Fibroblast of lung (primary cell): ENCODE results near the gene RFFL. TPM values are rescaled to one million over a fixed set of nuclear protein-coding genes. Genes with fewer than 3 reads are reported as not detected.
A peak's percentile ranks its signal among the peaks of the same experiment; 100 is the strongest.
"Not testable (repeated sequence)": the region's sequence is repeated elsewhere in the genome, so short reads cannot be mapped to it uniquely, and the experiment has no call there.

Source experiments
- DNase-seq, 2 donors: peaks; one replicate each; pipeline versions ENCODE4 v3.0.0 to v3.0.0-alpha.2; 2010; ENCODE audit warnings: low read depth in 2 of 2
- H2AFZ ChIP-seq: 2 replicates; pipeline ENCODE4 v1.5.1; 2012; ENCODE audit warnings: low read length, control low read depth, inconsistent platforms
- H3K27ac ChIP-seq: 2 replicates; pipeline ENCODE4 v1.5.1; 2011; ENCODE audit warnings: low read length, control low read depth; ENCODE audit not compliant: insufficient read depth
- H3K27me3 ChIP-seq: 2 replicates; pipeline ENCODE4 v1.5.1; 2011; ENCODE audit warnings: mild to moderate bottlenecking, low read length; ENCODE audit not compliant: control insufficient read depth, insufficient read depth
- H3K36me3 ChIP-seq: 2 replicates; pipeline ENCODE4 v1.5.1; 2011; ENCODE audit warnings: low read length; ENCODE audit not compliant: control insufficient read depth, insufficient read depth
- H3K4me1 ChIP-seq: 2 replicates; pipeline ENCODE4 v1.5.1; 2011; ENCODE audit warnings: low read length; ENCODE audit not compliant: control insufficient read depth, insufficient read depth; ENCODE audit errors: extremely low read depth
- H3K4me2 ChIP-seq: 2 replicates; pipeline ENCODE4 v1.5.1; 2011; ENCODE audit warnings: low read length, control low read depth; ENCODE audit not compliant: insufficient read depth; ENCODE audit errors: extremely low read depth
- H3K4me3 ChIP-seq, 4 experiments: fragments of 200-600 bp in 1 of 4; sonication (generic) in 1 of 4; replicated peaks in 1 of 4; 2 replicates each; pipeline ENCODE4 v1.5.1; 2011 to 2016; ENCODE audit warnings: low read length in 4 of 4, low read depth in 3 of 4, mild to moderate bottlenecking in 3 of 4, control low read depth in 2 of 4, inconsistent platforms in 1 of 4, mixed read lengths in 1 of 4; ENCODE audit not compliant: insufficient read depth in 1 of 4; ENCODE audit errors: control extremely low read depth in 1 of 4
- H3K79me2 ChIP-seq: 2 replicates; pipeline ENCODE4 v1.5.1; 2012; ENCODE audit warnings: mild to moderate bottlenecking, low read length, inconsistent platforms; ENCODE audit not compliant: control insufficient read depth, insufficient read depth
- H3K9ac ChIP-seq: 2 replicates; pipeline ENCODE4 v1.5.1; 2011; ENCODE audit warnings: mild to moderate bottlenecking, low read length, control low read depth; ENCODE audit not compliant: insufficient read depth
- H3K9me3 ChIP-seq: 2 replicates; pipeline ENCODE4 v1.5.1; 2012; ENCODE audit warnings: low read depth, low read length; ENCODE audit not compliant: control insufficient read depth, insufficient read depth
- H4K20me1 ChIP-seq: 2 replicates; pipeline ENCODE4 v1.5.1; 2011; ENCODE audit warnings: low read length; ENCODE audit not compliant: control insufficient read depth, insufficient read depth; ENCODE audit errors: extremely low read depth
- CTCF ChIP-seq, 2 donors: IDR thresholded peaks in 1 of 2; conservative IDR thresholded peaks in 1 of 2; 1 replicate in 1 of 2; 2 replicates in 1 of 2; pipeline ENCODE4 v1.5.1; 2011 to 2012; ENCODE audit warnings: low read length in 2 of 2, control low read depth in 1 of 2, inconsistent platforms in 1 of 2, low read depth in 1 of 2, mild to moderate bottlenecking in 1 of 2
- EZH2 ChIP-seq: IDR thresholded peaks from 2 replicates; pipeline ENCODE4 v1.5.1; 2012; ENCODE audit warnings: low read length, control low read depth, mild to moderate bottlenecking; ENCODE audit errors: missing control alignments
- polyA minus RNA-seq: library from RNA; depleted of rRNA, polyadenylated mRNA; stranded (reverse); fragments of >200 nt; gene quantifications from 2 replicates; pipeline ENCODE4 v1.2.3, GENCODE V29; 2011; ENCODE audit warnings: low replicate concordance
- polyA plus RNA-seq, 2 donors: library from polyadenylated mRNA; depleted of rRNA in 1 of 2; stranded (reverse) in 1 of 2; unstranded in 1 of 2; fragments of >200 nt; gene quantifications; 2 replicates each; pipeline ENCODE4 v1.2.1, GENCODE V29; 2011 to 2012; ENCODE audit warnings: missing spikeins in 1 of 2
- total RNA-seq: library from RNA; depleted of rRNA; stranded (reverse); fragments of >200 nt; gene quantifications from 2 replicates; pipeline ENCODE4 v1.2.1, GENCODE V29; 2014

Gene RFFL
- total RNA-seq (5.6 and 10.1 TPM in 2 replicates), polyA plus RNA-seq (15.9 and 26.8 TPM in 2 replicates), polyA minus RNA-seq (60.4 and 165 TPM in 2 replicates)
- polyA plus RNA-seq (2012) = 10.2 and 20.7 TPM in 2 replicates

- Histone ChIP-seq H3K9me3 (no peaks in the 10 kb centered on the region), H4K20me1 (no peaks in the 10 kb centered on the region), H3K4me3 (peak within 1 kb of the TSS in 2 of 4 experiments; percentile 44 to 48), H2AFZ (peak within 1 kb of the TSS; percentile 12), H3K4me1 (peaks cover 10% of the 10 kb centered on the region), H3K4me2 (peak within 1 kb of the TSS; percentile 61), H3K27me3 (no peaks in the 10 kb centered on the region), H3K79me2 (peaks cover 14% of the 10 kb centered on the region), H3K27ac (peak within 1 kb of the TSS; percentile 84), H3K9ac (peak within 1 kb of the TSS; percentile 40), H3K36me3 (no peaks in the 10 kb centered on the region)
- DNase-seq = peak; percentile 97 to 98
- TF ChIP-seq CTCF (conservative IDR thresholded peaks at IDR 0.05 in 1 of 2, IDR thresholded peaks at IDR 0.05 in 1 of 2; ENCODE audit: low read depth in 1 of 2, low read length in 2 of 2) (peak; percentile 15 to 18), EZH2 (no peak)
Observed at GRCh38 chr17:35063514-35064223, at the start of gene RFFL. Gene RFFL (minus strand): TSS chr17:35063707. CDS start chr17:35026553, 37,154 bp downstream.

GRCh38 chr17:35110791-35111190 lies 47.3 kb upstream of the RFFL start:
- not testable (repeated sequence) for H3K79me2 ChIP-seq, H3K27me3 ChIP-seq

GRCh38 chr17:35104844-35105450 lies 41.4 kb upstream of the RFFL start:
- Histone ChIP-seq H3K79me2 (no peaks in the 10 kb centered on the region), H3K27ac (no peak overlapping the region), H3K9ac (no peak overlapping the region), H2AFZ (no peak overlapping the region), H3K27me3 (no peaks in the 10 kb centered on the region), H3K9me3 (no peaks in the 10 kb centered on the region), H3K4me1 (no peaks in the 10 kb centered on the region), H3K36me3 (no peaks in the 10 kb centered on the region), H3K4me3 (no peak overlapping the region), H4K20me1 (no peaks in the 10 kb centered on the region), H3K4me2 (no peak overlapping the region)
- no peak for TF ChIP-seq CTCF (conservative IDR thresholded peaks at IDR 0.05 in 1 of 2, IDR thresholded peaks at IDR 0.05 in 1 of 2; ENCODE audit: low read depth in 1 of 2, low read length in 2 of 2)
- TF ChIP-seq EZH2 = no peak
- DNase-seq = no peak

More at GRCh38 chr17:35110791-35111190, 47.3 kb upstream of the RFFL start:
- not testable (repeated sequence) for H2AFZ ChIP-seq, H3K9ac ChIP-seq, H3K4me2 ChIP-seq, DNase-seq, H3K36me3 ChIP-seq, H3K4me3 ChIP-seq, H3K9me3 ChIP-seq, H3K4me1 ChIP-seq, H3K27ac ChIP-seq, H4K20me1 ChIP-seq
